ENCODE data around the gene URB1. TPM values are rescaled to one million over a fixed set of nuclear protein-coding genes. Genes with fewer than 3 reads are reported as not detected.

Gene URB1
- total and polyA plus RNA-seq, 9 of the 15 experiments (the other 6 are each of a cell fraction or from before 2014, with no cell fraction given) = 0.97 to 53.6 (median 21.5) TPM

DNA sequence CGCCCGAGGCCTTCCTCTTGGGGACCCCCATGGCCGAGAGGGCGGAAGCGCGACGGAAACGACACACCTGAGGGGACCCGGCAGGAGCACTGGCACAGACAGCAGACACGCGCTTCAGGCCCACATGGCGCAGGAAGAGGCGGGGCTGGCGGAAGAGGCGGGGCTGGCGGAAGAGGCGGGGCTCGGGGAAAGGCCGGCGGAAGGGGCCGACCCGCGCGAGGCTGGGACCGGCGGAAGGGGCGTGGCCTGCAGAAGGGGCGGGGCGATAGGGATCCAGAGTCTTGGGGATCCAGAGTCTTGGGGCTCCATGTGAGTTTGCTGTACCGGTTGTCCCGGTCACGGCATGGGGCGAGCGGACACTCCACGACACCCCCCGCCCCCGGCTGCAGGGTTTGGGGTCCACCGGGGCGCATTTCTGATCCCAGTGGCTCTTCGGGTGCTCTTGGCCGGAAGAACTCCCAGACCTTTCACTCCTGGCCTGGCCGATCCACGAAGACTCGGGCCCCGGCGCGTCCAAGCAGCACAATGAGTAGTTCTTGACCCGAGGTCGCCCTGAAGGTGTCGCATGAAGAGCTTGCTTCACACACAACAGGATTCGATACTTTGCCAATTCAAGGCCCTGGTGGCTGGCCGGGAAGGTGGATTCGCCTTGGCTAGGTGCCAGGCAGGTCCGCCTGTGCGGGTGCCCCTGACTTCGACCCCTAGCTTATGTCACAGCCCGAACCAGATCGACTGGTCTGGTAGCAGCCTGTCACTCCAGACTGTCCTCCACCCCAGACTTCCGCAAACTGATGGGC is at the start of gene URB1 (continued):
- TF ChIP-seq, protein P1, sequence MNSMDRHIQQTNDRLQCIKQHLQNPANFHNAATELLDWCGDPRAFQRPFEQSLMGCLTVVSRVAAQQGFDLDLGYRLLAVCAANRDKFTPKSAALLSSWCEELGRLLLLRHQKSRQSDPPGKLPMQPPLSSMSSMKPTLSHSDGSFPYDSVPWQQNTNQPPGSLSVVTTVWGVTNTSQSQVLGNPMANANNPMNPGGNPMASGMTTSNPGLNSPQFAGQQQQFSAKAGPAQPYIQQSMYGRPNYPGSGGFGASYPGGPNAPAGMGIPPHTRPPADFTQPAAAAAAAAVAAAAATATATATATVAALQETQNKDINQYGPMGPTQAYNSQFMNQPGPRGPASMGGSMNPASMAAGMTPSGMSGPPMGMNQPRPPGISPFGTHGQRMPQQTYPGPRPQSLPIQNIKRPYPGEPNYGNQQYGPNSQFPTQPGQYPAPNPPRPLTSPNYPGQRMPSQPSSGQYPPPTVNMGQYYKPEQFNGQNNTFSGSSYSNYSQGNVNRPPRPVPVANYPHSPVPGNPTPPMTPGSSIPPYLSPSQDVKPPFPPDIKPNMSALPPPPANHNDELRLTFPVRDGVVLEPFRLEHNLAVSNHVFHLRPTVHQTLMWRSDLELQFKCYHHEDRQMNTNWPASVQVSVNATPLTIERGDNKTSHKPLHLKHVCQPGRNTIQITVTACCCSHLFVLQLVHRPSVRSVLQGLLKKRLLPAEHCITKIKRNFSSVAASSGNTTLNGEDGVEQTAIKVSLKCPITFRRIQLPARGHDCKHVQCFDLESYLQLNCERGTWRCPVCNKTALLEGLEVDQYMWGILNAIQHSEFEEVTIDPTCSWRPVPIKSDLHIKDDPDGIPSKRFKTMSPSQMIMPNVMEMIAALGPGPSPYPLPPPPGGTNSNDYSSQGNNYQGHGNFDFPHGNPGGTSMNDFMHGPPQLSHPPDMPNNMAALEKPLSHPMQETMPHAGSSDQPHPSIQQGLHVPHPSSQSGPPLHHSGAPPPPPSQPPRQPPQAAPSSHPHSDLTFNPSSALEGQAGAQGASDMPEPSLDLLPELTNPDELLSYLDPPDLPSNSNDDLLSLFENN (IDR thresholded peaks at IDR 0.05; ENCODE audit: low read depth in 2 of 2, low read length in 2 of 2) = 0 out of 4 replicates have a peak, but pooled peaks of 1 of the 2 experiments have one; percentile 40
- TF ChIP-seq, protein P2, sequence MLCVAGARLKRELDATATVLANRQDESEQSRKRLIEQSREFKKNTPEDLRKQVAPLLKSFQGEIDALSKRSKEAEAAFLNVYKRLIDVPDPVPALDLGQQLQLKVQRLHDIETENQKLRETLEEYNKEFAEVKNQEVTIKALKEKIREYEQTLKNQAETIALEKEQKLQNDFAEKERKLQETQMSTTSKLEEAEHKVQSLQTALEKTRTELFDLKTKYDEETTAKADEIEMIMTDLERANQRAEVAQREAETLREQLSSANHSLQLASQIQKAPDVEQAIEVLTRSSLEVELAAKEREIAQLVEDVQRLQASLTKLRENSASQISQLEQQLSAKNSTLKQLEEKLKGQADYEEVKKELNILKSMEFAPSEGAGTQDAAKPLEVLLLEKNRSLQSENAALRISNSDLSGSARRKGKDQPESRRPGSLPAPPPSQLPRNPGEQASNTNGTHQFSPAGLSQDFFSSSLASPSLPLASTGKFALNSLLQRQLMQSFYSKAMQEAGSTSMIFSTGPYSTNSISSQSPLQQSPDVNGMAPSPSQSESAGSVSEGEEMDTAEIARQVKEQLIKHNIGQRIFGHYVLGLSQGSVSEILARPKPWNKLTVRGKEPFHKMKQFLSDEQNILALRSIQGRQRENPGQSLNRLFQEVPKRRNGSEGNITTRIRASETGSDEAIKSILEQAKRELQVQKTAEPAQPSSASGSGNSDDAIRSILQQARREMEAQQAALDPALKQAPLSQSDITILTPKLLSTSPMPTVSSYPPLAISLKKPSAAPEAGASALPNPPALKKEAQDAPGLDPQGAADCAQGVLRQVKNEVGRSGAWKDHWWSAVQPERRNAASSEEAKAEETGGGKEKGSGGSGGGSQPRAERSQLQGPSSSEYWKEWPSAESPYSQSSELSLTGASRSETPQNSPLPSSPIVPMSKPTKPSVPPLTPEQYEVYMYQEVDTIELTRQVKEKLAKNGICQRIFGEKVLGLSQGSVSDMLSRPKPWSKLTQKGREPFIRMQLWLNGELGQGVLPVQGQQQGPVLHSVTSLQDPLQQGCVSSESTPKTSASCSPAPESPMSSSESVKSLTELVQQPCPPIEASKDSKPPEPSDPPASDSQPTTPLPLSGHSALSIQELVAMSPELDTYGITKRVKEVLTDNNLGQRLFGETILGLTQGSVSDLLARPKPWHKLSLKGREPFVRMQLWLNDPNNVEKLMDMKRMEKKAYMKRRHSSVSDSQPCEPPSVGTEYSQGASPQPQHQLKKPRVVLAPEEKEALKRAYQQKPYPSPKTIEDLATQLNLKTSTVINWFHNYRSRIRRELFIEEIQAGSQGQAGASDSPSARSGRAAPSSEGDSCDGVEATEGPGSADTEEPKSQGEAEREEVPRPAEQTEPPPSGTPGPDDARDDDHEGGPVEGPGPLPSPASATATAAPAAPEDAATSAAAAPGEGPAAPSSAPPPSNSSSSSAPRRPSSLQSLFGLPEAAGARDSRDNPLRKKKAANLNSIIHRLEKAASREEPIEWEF (CRISPR knock-in tag; IDR thresholded peaks at IDR 0.05) = no peak
- TF ChIP-seq EHMT2 (IDR thresholded peaks at IDR 0.05) = peak; percentile 65; the same call in 1 of the 2 replicates
- TF ChIP-seq, protein P3, sequence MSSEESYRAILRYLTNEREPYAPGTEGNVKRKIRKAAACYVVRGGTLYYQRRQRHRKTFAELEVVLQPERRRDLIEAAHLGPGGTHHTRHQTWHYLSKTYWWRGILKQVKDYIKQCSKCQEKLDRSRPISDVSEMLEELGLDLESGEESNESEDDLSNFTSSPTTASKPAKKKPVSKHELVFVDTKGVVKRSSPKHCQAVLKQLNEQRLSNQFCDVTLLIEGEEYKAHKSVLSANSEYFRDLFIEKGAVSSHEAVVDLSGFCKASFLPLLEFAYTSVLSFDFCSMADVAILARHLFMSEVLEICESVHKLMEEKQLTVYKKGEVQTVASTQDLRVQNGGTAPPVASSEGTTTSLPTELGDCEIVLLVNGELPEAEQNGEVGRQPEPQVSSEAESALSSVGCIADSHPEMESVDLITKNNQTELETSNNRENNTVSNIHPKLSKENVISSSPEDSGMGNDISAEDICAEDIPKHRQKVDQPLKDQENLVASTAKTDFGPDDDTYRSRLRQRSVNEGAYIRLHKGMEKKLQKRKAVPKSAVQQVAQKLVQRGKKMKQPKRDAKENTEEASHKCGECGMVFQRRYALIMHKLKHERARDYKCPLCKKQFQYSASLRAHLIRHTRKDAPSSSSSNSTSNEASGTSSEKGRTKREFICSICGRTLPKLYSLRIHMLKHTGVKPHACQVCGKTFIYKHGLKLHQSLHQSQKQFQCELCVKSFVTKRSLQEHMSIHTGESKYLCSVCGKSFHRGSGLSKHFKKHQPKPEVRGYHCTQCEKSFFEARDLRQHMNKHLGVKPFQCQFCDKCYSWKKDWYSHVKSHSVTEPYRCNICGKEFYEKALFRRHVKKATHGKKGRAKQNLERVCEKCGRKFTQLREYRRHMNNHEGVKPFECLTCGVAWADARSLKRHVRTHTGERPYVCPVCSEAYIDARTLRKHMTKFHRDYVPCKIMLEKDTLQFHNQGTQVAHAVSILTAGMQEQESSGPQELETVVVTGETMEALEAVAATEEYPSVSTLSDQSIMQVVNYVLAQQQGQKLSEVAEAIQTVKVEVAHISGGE (CRISPR knock-in tag; IDR thresholded peaks at IDR 0.05) = peak in 2 of 3 experiments; percentile 51 to 85; a peak in 2 of 6 replicates
- peak; percentile 13 for TF ChIP-seq ZNF146 (CRISPR knock-in tag; IDR thresholded peaks at IDR 0.05; ENCODE audit: unreplicated experiment)
- peak; percentile 62 for TF ChIP-seq CTBP1 (IDR thresholded peaks at IDR 0.05; ENCODE audit: borderline replicate concordance)
- peak; percentile 31 for TF ChIP-seq TAF9B (IDR thresholded peaks at IDR 0.05; ENCODE audit: partially characterized antibody)
- peak; percentile 11; the same call in 1 of the 2 replicates for TF ChIP-seq MBD2 (IDR thresholded peaks at IDR 0.05; ENCODE audit: borderline replicate concordance, low read depth)
- peak; percentile 55; the same call in 1 of the 2 replicates for TF ChIP-seq HDAC8 (tag; IDR thresholded peaks at IDR 0.05)
